CD8-positive, alpha-beta memory T cell (primary cell): ENCODE measurements around the gene RABGGTA. TPM values are rescaled to one million over a fixed set of nuclear protein-coding genes. Genes with fewer than 3 reads are reported as not detected.

Experiments used
- CTCF ChIA-PET: fragments of 350-600 bp; sonication (Branson Sonifier 250); formaldehyde crosslinking; loops from one replicate; lab custom pipeline; 2021; ENCODE audit warnings: antibody characterized with exemption; lab: Charles Lee
- POLR2A ChIA-PET: fragments of 350-600 bp; sonication (Branson Sonifier 250); formaldehyde crosslinking; loops from one replicate; lab custom pipeline; 2021; ENCODE audit warnings: antibody characterized with exemption; lab: Charles Lee
- DNase-seq, 5 donors: peaks; one replicate each; pipeline versions ENCODE4 v3.0.0 to v3.0.0-alpha.2; 2020 to 2022; ENCODE audit warnings: mixed read lengths in 1 of 5
- H3K27ac ChIP-seq: one replicate; pipeline ENCODE4 v1.7.0; 2013; ENCODE audit warnings: low read depth, mild to moderate bottlenecking, low read length, moderate library complexity
- H3K27me3 ChIP-seq: 2 replicates; pipeline ENCODE4 v1.7.0; 2013; ENCODE audit warnings: low read length, mild to moderate bottlenecking; ENCODE audit not compliant: insufficient read depth, poor library complexity, severe bottlenecking
- H3K36me3 ChIP-seq: 2 replicates; pipeline ENCODE4 v1.7.0; 2013; ENCODE audit warnings: mild to moderate bottlenecking, low read length, moderate library complexity; ENCODE audit not compliant: insufficient read depth
- H3K4me1 ChIP-seq: 2 replicates; pipeline ENCODE4 v1.7.0; 2013; ENCODE audit warnings: mild to moderate bottlenecking, low read length, moderate library complexity; ENCODE audit not compliant: insufficient read depth
- H3K4me3 ChIP-seq: 2 replicates; pipeline ENCODE4 v1.7.0; 2013; ENCODE audit warnings: mild to moderate bottlenecking, low read length
- H3K9me3 ChIP-seq: 2 replicates; pipeline ENCODE4 v1.7.0; 2013; ENCODE audit warnings: mild to moderate bottlenecking, low read length
- H3K27ac Mint-ChIP-seq, 8 donors: one replicate each; pipeline ENCODE4 v1.8.0; 2020 to 2021; ENCODE audit warnings: mixed read lengths in 8 of 8, mild to moderate bottlenecking in 6 of 8, inconsistent platforms in 3 of 8, moderate library complexity in 3 of 8
- H3K27me3 Mint-ChIP-seq, 2 donors: one replicate each; pipeline ENCODE4 v1.8.0; 2020 to 2021; ENCODE audit warnings: mixed read lengths in 2 of 2, mild to moderate bottlenecking in 1 of 2, moderate library complexity in 1 of 2
- H3K36me3 Mint-ChIP-seq, 3 donors: one replicate each; pipeline ENCODE4 v1.8.0; 2020 to 2021; ENCODE audit warnings: mixed read lengths in 3 of 3, inconsistent platforms in 1 of 3, mild to moderate bottlenecking in 1 of 3
- H3K4me1 Mint-ChIP-seq, 3 donors: one replicate each; pipeline ENCODE4 v1.8.0; 2020 to 2021; ENCODE audit warnings: mixed read lengths in 3 of 3, inconsistent platforms in 1 of 3, mild to moderate bottlenecking in 1 of 3
- H3K4me3 Mint-ChIP-seq, 7 donors: one replicate each; pipeline ENCODE4 v1.8.0; 2020 to 2021; ENCODE audit warnings: mixed read lengths in 7 of 7, mild to moderate bottlenecking in 6 of 7, moderate library complexity in 4 of 7, inconsistent platforms in 2 of 7
- H3K9me3 Mint-ChIP-seq, 5 donors: one replicate each; pipeline ENCODE4 v1.8.0; 2020 to 2022; ENCODE audit warnings: mixed read lengths in 5 of 5, mild to moderate bottlenecking in 3 of 5, moderate library complexity in 2 of 5, inconsistent platforms in 1 of 5
- polyA plus RNA-seq: library from polyadenylated mRNA; unstranded; fragments of 300-500 nt; fragmentation: Illumina TruSeq; gene quantifications from one replicate; pipeline ENCODE4 v1.2.3, GENCODE V29; 2021
- total RNA-seq, 2 experiments: library from RNA; stranded (reverse); gene quantifications; one replicate each; pipeline ENCODE4 v1.2.3, GENCODE V29; 2021

RABGGTA gene
- total and polyA plus RNA-seq, 3 experiments from 2014 or later, result 37.7 to 41.8 (median 41.0) TPM

- Mint-ChIP-seq H3K36me3 (peaks cover 4 to 81% (median 25%) of the 10 kb centered on the region in 3 donors), H3K9me3 (no peaks in the 10 kb centered on the region), H3K27me3 (peaks cover 0 to 2% of the 10 kb centered on the region in 2 donors), H3K4me1 (peaks cover 73 to 96% (median 91%) of the 10 kb centered on the region in 3 donors), H3K4me3 (peak overlapping the region in 1 of 7 donors; percentile 96), H3K27ac (peak overlapping the region in 7 of 8 donors; percentile 13 to 99 (median 51))
- Histone ChIP-seq H3K4me3 (no peak overlapping the region), H3K9me3 (no peaks in the 10 kb centered on the region), H3K27ac (no peak overlapping the region), H3K36me3 (peaks cover 70% of the 10 kb centered on the region), H3K4me1 (peaks cover 62% of the 10 kb centered on the region), H3K27me3 (no peaks in the 10 kb centered on the region)
- ChIA-PET POLR2A (interaction anchor here (0.7 to 1.4 kb wide), 3 partner anchors 25 to 128 kb away, joined by 3 read pairs; partner anchors contain the start of gene CHMP4A), CTCF (interaction anchor here (1.5 to 12.1 kb wide), 4 partner anchors 22 to 193 kb away, joined by 6 to 146 read pairs (median 6); partner anchors contain the start of genes CIDEB, LTB4R, LTB4R2 and MDP1)
- DNase-seq, result no peak
Observed at GRCh38 chr14:24238527-24239037, 32.8 kb downstream of the RABGGTA start.

GRCh38 chr14:24238123-24238522 lies 33.3 kb downstream of the RABGGTA start:
- peaks cover 0 to 2% of the 10 kb centered on the region in 2 donors for H3K27me3 Mint-ChIP-seq
- Histone ChIP-seq H3K27me3 (no peaks in the 10 kb centered on the region), H3K4me3 (no peak overlapping the region), H3K27ac (no peak overlapping the region), H3K4me1 (peaks cover 62% of the 10 kb centered on the region), H3K9me3 (no peaks in the 10 kb centered on the region), H3K36me3 (peaks cover 70% of the 10 kb centered on the region)
- ChIA-PET POLR2A (interaction anchor here (0.7 to 1.4 kb wide), 3 partner anchors 25 to 128 kb away, joined by 3 read pairs; partner anchors contain the start of gene CHMP4A), CTCF (interaction anchor here (1.5 to 12.1 kb wide), 4 partner anchors 22 to 193 kb away, joined by 6 to 146 read pairs (median 6); partner anchors contain the start of genes CIDEB, LTB4R, LTB4R2 and MDP1)
- peaks cover 76 to 96% (median 91%) of the 10 kb centered on the region in 3 donors for H3K4me1 Mint-ChIP-seq
- H3K36me3 Mint-ChIP-seq, result peaks cover 4 to 81% (median 25%) of the 10 kb centered on the region in 3 donors
- H3K4me3 Mint-ChIP-seq, result peak overlapping the region in 1 of 7 donors; percentile 96
- no peak for DNase-seq
- no peaks in the 10 kb centered on the region for H3K9me3 Mint-ChIP-seq
- H3K27ac Mint-ChIP-seq, result peak overlapping the region in 7 of 8 donors; percentile 13 to 99 (median 44)

DNA sequence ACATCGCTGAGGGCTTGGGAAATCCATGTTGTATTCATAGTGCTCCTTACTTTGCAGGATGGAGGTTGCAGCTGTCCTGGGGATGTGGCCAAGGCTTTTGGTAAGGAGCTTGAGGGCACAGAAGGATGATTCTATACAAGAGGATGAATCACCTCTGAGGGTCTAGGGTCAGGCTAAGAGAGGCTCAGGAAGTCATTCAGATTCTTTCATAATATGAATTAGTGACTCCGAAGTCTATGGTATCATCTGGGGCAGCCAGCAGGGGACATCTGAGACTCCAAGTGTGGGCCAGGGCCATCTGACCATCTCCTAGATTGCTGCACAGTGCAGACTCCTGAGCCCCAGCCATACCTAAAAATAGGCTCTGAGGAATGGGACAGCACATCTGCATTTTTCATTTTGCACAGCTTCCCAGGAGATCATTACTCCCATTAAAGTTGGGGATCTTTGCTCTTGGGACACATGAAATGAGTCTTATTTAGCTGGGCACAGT lies 33.9 kb downstream of the RABGGTA start:
- Mint-ChIP-seq H3K4me3 (peak overlapping the region in 2 of 7 donors; percentile 27 to 96), H3K4me1 (peaks cover 76 to 94% (median 92%) of the 10 kb centered on the region in 3 donors), H3K36me3 (peaks cover 4 to 84% (median 25%) of the 10 kb centered on the region in 3 donors), H3K27me3 (peaks cover 0 to 2% of the 10 kb centered on the region in 2 donors), H3K27ac (peak overlapping the region in 6 of 8 donors; percentile 9 to 99 (median 68)), H3K9me3 (no peaks in the 10 kb centered on the region)
- Histone ChIP-seq H3K27me3 (no peaks in the 10 kb centered on the region), H3K27ac (no peak overlapping the region), H3K4me1 (peaks cover 63% of the 10 kb centered on the region), H3K36me3 (peaks cover 70% of the 10 kb centered on the region), H3K4me3 (no peak overlapping the region), H3K9me3 (no peaks in the 10 kb centered on the region)
- CTCF ChIA-PET, result interaction anchor here (1.5 to 12.1 kb wide), 4 partner anchors 22 to 194 kb away, joined by 6 to 146 read pairs (median 6); partner anchors contain the start of genes CIDEB, LTB4R, LTB4R2 and MDP1
- DNase-seq, result no peak
- POLR2A ChIA-PET, result interaction anchor here (0.9 to 1.4 kb wide), 2 partner anchors 24 to 127 kb away, joined by 3 read pairs; partner anchors contain the start of gene CHMP4A

DNA sequence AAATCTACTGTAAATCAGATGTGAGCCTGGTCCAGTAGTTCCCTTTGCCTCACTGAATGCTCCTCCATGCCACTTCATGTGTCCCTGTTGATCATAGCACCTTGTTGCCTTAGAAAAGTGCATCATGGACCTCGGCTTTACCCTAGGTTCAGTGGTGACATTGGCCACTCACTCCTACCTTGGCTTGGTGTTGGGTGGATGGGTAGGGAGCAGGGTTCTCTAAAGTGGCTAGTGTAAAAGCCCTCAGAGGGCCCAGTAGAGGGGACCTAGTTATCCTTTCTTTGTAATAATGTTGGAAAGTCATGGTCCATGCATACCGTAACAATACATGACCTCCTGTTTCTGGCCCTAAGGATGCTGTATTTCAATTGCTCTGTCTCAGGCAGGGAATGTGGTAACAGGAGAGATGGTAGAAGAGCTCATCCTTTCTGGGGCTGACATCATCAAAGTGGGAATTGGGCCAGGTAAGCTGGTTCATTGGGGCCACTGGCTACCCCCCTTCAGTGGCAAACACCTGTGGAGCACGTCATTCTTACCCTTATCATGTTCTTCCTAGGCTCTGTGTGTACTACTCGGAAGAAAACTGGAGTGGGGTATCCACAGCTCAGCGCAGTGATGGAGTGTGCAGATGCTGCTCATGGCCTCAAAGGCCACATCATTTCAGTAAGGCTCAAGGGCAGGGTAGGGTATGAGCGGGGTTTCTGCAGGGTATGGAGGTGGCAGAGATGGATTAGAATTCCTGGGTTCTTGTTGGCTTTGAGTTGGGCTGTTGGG lies 34.5 kb downstream of the RABGGTA start:
- POLR2A ChIA-PET, result interaction anchor here (1.4 kb wide), 1 partner anchor 24 kb away, joined by 3 read pairs; the partner anchor contains the start of gene CHMP4A
- Histone ChIP-seq H3K27me3 (no peaks in the 10 kb centered on the region), H3K4me1 (peaks cover 62% of the 10 kb centered on the region), H3K36me3 (peaks cover 70% of the 10 kb centered on the region), H3K27ac (no peak overlapping the region), H3K9me3 (no peaks in the 10 kb centered on the region), H3K4me3 (no peak overlapping the region)
- Mint-ChIP-seq H3K9me3 (no peaks in the 10 kb centered on the region), H3K27ac (peak overlapping the region in 4 of 8 donors; percentile 60 to 99 (median 80)), H3K4me1 (peaks cover 72 to 92% (median 91%) of the 10 kb centered on the region in 3 donors), H3K4me3 (peak overlapping the region in 2 of 7 donors; percentile 27 to 96), H3K27me3 (peaks cover 0 to 2% of the 10 kb centered on the region in 2 donors), H3K36me3 (peaks cover 4 to 83% (median 25%) of the 10 kb centered on the region in 3 donors)
- CTCF ChIA-PET, result interaction anchor here (1.5 to 12.1 kb wide), 3 partner anchors 21 to 72 kb away, joined by 6 to 146 read pairs (median 6); partner anchors contain the start of genes CIDEB, LTB4R, LTB4R2 and MDP1
- DNase-seq, result no peak

GRCh38 chr14:24235804-24236688 lies 35.4 kb downstream of the RABGGTA start:
- Histone ChIP-seq H3K4me1 (peaks cover 62% of the 10 kb centered on the region), H3K27me3 (no peaks in the 10 kb centered on the region), H3K9me3 (no peaks in the 10 kb centered on the region), H3K4me3 (no peak overlapping the region), H3K27ac (no peak overlapping the region), H3K36me3 (peaks cover 70% of the 10 kb centered on the region)
- peak overlapping the region in 7 of 8 donors; percentile 20 to 99 (median 77) for H3K27ac Mint-ChIP-seq
- H3K4me1 Mint-ChIP-seq, result peaks cover 77 to 94% (median 91%) of the 10 kb centered on the region in 3 donors
- H3K27me3 Mint-ChIP-seq, result peaks cover 0 to 2% of the 10 kb centered on the region in 2 donors
- H3K36me3 Mint-ChIP-seq, result peaks cover 4 to 84% (median 25%) of the 10 kb centered on the region in 3 donors
- peak overlapping the region in 2 of 7 donors; percentile 7 to 96 for H3K4me3 Mint-ChIP-seq
- ChIA-PET POLR2A (interaction anchor here (1.4 kb wide), 1 partner anchor 23 kb away, joined by 3 read pairs; the partner anchor contains the start of gene CHMP4A), CTCF (interaction anchor here (1.0 to 12.1 kb wide), 4 partner anchors 20 to 195 kb away, joined by 3 to 146 read pairs (median 5); partner anchors contain the start of genes CIDEB, LTB4R, LTB4R2 and MDP1)
- no peaks in the 10 kb centered on the region for H3K9me3 Mint-ChIP-seq
- no peak for DNase-seq

DNA sequence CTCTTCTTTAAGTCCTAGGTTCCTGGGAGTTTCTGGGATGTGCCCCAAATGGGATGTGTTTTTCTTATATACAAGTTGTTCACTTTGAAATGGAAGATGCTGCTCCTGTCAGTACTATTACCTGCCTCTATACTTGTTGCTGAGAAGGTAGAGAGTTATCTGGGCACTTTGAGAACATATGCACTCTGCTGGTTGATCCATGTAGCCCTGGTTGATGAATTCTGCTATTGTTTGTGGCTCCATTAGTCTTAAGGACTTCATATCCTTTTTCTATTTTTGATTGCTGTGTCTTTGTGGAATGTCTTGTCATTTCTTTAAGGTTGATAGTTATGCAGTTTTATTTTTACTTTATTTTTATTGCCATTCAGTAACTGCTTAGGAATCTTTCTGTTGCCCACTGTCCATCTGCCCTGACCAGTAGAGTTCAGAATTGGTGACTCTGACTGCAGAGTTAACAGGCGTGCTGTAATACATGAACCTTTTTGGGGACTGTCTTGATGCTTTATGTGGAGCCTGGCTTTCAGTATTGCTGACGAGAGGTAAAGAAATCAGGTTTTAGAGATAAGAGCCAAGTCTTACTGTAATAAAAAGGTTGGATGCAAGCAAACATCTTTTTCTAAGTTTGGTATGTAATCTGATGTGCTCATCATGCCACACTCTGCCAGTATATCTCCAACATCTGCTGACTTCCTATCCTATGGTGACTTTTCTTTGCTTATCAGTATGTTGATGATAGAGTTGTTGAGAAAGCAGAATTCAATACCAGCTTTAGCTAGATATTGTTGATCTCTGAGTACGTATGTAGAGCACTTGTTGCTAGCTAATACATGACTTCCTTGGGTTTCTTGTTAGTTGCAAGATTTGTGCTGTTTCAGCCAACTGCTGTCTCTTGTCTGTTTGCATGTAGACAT lies 37.0 kb downstream of the RABGGTA start:
- H3K4me3 ChIP-seq, result no peak overlapping the region
- POLR2A ChIA-PET, result interaction anchor here (2.3 kb wide), 1 partner anchor 8 kb away, joined by 30 read pairs; the partner anchor contains the start of gene TINF2
- H3K27ac Mint-ChIP-seq, result peak overlapping the region; percentile 40 to 99 (median 76)
- H3K9me3 ChIP-seq, result no peaks in the 10 kb centered on the region
- DNase-seq, result no peak
- no peaks in the 10 kb centered on the region for H3K27me3 ChIP-seq
- CTCF ChIA-PET, result interaction anchor here (0.8 to 3.2 kb wide), 8 partner anchors 8 to 197 kb away, joined by 3 to 16 read pairs (median 4); partner anchors contain the start of genes CIDEB, TINF2 and TM9SF1
- peaks cover 61 to 80% (median 78%) of the 10 kb centered on the region in 3 donors for H3K4me1 Mint-ChIP-seq
- H3K27ac ChIP-seq, result no peak overlapping the region
- H3K4me3 Mint-ChIP-seq, result peak overlapping the region in 6 of 7 donors; percentile 32 to 99 (median 72)
- no peaks in the 10 kb centered on the region for H3K27me3 Mint-ChIP-seq
- peaks cover 53% of the 10 kb centered on the region for H3K36me3 ChIP-seq
- H3K9me3 Mint-ChIP-seq, result no peaks in the 10 kb centered on the region
- peaks cover 0 to 70% (median 21%) of the 10 kb centered on the region in 3 donors for H3K36me3 Mint-ChIP-seq
- peaks cover 50% of the 10 kb centered on the region for H3K4me1 ChIP-seq
